Testis (tissue), 2 donors: ENCODE results near the gene PLCH2.

ENCODE experiments used
- POLR2A ChIP-seq: fragments of 450-650 bp; IDR thresholded peaks from one replicate; pipeline ENCODE4 v1.6.1; 2017; ENCODE audit warnings: antibody characterized with exemption, mild to moderate bottlenecking, moderate library complexity
- TF ChIP-seq, protein P1 (sequence below), 3 experiments: fragments of 450-650 bp in 2 of 3; fragments of 200-600 bp in 1 of 3; sonication (generic) in 1 of 3; IDR thresholded peaks; one replicate each; pipeline ENCODE4 v1.5.1; 2016 to 2019; ENCODE audit warnings: antibody characterized with exemption in 3 of 3, mild to moderate bottlenecking in 2 of 3, moderate library complexity in 1 of 3

DNA sequence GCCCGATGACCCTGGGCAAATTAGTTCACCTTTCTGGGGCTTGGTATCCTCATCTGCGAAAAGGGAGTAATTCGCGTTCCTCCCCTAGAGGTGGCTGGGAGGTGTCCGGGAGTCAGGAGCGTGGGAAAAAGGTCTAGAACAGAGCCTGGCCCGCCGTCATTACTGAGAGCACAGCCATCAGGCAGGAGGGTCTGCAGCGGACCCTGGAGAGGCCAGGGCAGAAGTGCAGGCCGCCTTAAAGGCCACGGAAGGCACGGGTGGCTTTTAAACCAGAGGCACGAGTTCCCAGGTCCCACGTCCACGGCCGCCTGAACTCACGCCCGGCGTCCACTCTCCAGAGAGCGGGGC is 49.5 kb downstream of the PLCH2 start:
- TF ChIP-seq, protein P1, sequence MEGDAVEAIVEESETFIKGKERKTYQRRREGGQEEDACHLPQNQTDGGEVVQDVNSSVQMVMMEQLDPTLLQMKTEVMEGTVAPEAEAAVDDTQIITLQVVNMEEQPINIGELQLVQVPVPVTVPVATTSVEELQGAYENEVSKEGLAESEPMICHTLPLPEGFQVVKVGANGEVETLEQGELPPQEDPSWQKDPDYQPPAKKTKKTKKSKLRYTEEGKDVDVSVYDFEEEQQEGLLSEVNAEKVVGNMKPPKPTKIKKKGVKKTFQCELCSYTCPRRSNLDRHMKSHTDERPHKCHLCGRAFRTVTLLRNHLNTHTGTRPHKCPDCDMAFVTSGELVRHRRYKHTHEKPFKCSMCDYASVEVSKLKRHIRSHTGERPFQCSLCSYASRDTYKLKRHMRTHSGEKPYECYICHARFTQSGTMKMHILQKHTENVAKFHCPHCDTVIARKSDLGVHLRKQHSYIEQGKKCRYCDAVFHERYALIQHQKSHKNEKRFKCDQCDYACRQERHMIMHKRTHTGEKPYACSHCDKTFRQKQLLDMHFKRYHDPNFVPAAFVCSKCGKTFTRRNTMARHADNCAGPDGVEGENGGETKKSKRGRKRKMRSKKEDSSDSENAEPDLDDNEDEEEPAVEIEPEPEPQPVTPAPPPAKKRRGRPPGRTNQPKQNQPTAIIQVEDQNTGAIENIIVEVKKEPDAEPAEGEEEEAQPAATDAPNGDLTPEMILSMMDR (IDR thresholded peaks at IDR 0.05), result no peak
- TF ChIP-seq POLR2A, result no peak
